Measurements from ENCODE around the gene DLX3.

The DLX3 gene

DNA sequence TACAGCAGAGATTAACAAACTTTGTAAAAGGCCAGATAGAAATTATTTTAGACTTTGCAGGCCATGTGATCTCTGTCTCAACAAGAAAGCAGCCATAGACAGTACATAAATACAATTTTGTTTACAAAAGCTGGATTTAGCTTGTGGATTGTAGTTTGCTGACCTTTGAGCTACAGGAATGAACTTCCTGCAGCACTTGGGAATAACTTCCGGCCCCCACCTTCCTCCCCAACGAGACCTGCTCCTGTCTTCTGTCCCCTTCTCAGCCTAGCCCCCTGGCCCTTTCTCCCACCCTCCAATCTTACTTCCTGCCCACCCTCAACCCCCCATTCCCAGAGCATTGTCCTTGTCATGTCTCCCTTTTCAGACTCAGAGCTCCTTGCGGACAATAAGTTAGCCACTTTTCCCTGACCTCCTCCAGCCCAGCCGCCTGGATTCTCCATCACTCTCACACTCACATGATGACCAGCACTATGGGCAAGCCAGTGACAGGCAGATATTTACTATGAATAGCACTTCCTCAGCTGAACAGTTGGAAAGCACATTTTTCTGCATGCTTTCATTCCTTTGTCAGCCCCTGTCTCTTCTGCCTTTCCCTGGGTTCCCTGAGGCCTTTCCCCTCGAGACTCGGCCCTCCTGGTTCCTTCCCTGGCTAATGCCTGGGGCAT lies 27.6 kb upstream of the DLX3 start:
- no peak for DNase-seq

DNA sequence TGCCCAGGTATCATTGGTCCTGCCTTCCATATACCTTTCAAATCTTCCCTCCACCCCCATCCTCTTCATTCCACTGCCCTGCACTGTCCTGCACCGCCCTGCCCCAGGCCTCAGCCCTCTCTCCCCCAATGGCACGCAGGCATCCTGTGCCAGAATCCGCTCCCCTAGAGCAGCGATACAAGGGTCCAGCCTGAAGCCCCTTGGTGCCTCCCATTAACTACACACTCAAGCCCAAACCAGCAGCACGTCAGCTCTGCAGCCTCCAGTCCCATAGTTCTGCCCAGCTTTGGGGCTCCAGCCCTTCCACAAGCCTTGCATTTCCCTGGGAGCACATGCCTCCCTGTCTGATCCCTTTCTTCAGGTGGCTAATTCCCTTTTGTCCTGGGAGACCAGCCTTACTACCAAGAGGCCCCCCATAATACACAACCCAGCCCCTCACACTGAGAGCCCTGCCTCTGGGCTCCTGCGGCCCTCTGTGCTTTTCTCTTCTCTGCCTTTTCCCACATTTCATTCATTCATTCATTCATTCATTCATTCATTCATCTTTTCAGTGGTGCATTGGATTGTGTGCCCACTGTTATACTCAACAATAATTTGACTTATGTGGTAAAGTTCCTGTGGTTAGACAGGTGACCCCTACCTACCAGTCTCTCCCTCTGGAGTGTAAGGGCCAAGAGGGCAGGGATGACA lies 26.8 kb upstream of the DLX3 start:
- no peak for DNase-seq

DNA sequence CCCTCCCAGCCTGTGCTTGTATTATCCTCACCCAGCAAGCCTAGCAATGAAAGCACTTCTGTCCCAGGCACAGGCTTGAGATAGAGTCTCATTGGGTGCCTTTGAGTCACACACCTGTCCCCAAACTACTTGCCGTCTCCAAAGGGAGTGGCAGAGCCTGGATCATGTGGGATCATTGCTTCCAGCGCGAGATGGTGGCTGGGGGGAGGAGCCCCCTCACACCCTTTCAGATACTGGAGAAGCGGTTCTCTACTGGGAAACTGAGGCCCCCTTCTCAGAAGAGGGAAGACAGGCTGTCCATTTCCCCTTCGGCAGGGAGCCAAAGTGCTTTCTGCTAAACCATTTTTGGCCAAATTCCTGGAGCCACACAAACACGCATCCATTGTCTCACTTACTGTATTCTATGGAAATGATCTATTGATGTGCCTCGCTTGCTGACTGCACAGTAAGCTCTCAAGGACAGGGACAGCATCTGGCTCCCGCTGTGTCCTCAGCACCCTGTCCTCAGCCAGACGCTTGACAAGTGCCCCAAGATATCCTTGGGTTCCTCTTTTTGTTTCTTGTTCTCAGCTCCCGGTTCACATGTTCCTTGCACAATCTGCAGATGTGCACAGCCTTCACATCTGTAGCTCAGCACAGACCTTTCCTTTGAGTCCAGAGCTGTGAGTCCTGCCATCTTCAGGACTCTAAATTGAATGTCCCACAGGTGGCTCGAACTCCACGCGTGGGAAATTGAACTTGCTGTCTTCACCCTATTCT lies 26.0 kb upstream of the DLX3 start:
- DNase-seq, result no peak

DNA sequence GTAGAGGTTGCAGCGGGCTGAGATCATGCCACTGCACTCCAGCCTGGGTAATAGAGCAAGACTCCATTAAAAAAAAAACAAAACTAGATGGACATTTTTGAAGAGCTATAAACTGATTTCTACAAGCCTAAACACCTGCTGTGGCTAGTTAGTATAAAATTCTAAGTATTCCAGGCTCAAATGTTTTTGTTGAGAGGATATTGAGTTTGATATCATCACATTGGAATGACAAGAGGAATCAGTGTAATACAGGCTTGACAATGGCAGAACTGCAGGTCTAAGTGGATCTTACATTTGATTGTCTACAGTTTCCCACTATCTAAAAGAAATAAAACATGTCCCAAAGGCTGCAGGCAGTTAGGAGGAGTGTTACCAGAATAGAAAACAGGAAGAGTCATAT lies 23.9 kb upstream of the DLX3 start:
- no peak for DNase-seq

DNA sequence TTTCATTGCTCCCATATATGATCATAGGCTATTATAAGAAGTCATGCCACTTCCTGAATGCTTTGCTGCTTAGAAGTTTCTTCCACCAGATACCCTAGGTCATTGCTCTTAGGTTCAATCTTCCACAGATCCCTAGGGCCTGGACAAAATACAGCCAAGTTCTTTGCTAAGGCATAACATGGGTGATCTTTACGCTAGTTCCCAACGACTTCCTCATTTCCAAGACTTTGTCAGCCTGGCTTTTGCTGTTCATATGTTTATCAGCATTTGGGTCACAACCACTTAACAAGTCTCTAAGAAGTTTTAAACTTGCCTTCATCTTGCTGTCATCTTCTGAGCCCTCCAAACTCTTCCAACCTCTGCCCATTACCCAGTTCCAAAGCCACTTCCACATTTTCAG lies 20.1 kb upstream of the DLX3 start:
- no peak for DNase-seq

DNA sequence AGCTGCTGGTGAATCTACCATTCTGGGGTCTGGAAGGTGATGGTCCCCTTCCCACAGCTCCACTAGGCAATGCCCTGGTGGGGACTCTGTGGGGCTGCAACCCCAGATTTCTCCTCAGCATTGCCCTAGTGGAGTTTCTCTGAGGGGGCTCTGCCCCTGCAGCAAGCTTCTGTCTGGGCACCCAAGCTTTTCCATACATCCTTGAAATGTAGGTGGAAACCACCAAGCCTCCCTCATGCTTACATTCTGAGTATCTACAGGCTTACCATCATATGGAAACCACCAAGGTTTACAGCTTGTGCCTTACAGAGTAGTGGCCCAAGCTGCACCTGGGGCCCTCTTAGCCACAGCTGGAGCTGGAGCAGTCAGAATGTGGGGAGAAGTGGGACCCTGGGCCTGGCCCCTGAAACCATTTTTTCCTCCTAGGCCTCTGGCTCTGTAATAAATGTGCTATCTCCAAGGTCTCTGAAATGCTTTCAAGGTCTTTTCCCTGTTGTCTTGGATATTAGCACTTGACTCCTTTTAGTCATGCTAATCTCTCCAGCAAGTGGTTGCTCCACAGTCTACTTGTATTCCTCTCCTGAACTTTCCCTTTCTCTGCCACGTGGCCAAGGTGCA lies 19.6 kb upstream of the DLX3 start:
- DNase-seq, result no peak

DNA sequence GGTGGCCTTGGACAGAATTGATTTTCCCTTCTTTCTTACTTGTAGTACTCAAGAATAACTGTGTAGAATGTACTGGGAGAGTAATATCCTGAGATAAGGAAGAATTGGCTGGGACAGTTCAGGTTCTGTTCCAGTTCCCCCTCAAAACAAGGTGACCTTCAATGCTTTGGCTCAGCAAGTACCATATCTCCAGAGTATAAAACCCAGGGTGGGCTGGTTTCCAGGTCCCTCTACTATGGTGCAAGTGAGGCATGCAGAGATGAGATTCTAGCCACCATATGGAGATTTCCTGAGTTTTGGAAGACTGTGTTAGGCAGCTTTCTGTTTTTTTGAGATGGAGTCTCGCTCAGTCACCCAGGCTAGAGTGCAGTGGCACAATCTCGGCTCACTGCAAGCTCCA lies 18.1 kb upstream of the DLX3 start:
- DNase-seq, result no peak

DNA sequence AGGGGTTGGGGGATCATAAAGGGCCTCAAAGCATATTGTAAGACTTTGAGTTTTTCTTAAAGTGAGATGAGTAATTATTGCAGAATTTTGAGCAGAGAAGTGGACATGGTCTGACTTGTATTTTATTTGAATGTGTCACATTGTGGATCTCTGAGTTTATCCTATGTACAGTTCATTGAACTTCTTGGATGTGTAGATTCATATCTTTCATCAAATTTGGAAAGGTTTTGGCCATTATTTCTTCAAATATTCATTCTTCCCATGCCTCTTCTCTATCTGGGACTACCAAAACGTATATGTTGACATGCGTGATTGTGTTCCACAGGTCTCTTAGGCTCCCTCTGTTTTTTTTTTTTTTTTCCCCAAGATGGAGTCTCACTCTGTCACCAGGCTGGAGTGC lies 14.3 kb upstream of the DLX3 start:
- DNase-seq, result no peak

DNA sequence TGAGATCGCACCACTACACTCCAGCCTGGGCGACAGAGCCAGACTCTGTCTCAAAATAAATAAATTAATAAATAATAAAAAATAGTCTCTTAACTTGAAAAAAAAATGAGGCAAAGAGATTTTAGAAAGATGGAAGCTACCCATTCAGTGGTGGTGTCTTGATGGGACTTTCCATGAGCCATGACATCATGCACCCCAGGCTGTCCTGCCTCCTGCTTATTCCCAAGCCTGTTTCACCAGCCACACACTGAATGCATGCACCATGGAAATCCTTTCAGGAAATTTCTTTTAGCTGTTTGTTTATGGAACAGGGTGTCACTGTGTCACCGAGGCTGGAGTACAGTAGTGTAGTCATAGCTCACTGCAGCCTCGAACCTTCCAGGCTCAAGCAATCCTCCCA lies 8.9 kb upstream of the DLX3 start:
- no peak for DNase-seq

DNA sequence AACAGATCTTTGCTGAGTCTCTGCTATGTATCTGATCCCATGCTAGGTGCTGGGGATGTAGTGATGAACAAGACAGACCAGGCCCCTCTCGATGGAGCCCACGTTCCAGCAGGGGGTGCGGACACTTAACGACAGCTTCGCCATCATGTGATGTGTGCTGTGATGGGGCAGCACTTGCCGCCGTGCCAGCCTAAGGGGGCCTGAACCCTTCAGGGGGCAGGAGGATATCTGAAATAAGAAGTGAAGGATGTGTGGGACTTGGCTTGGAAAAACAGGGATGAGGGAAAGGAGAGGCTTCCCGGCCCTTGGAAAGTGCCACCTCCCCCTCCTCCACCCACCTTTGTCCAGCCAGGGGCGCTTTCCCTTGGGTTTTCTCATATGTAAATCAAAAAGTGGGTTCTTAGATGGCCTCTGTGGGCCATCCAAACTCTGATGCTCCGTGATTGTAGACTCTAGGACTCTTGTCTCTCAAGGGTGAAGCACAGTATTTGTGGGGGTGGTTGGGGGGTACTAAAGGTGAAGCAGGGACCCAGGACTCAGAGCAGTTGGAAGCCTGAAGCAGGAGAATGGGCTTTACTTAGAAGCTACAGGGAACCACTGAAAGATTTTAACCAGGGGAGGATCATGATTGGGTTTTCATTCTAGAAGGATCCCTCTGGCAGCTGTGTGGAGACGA lies 4.0 kb upstream of the DLX3 start:
- DNase-seq, result no peak

DNA sequence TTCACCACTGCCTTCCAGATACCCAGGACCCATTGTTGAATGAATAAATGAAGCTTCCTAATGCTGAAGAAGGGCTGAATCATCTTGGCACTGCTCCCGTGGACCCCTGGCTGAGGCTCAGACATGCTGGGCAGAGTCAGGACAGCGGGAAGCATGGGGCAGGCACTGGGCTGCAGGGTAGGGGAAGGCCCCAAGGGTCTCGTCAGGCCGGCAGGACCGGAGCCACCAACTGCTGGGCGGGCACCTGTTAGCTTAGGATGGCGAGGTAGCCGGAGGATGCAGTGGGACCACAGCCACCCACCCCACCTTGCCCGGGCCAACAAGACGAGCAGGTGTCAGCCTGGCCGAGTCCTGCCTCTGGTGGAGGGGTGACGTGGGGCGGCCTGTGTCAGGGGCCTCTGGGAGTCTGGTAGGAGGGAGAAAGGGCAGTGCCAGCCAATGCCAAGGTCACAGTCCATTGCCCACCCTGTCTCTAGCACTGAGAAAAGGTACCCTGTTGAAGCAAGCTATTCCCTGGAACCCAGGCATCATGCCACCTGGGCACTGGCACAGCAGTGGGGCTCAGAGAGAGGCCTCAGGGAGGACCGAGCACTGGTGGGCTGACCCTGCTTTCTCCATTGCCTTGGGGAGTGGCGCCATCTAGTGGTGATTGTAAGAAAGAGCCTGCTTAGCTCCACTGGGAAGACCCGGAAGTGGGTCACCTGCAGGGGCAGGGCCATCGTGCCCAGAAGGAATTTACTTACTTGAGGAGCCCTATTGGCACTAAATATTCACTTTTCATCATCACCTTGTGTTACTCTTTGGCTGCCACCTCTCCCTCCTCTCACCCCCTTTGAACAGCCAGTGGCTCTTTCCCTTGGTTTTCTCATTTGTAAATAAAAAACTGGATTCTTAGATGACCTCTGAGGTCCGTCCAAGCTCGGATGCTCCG lies 3.0 kb upstream of the DLX3 start:
- peak; percentile 57 for DNase-seq

DNA sequence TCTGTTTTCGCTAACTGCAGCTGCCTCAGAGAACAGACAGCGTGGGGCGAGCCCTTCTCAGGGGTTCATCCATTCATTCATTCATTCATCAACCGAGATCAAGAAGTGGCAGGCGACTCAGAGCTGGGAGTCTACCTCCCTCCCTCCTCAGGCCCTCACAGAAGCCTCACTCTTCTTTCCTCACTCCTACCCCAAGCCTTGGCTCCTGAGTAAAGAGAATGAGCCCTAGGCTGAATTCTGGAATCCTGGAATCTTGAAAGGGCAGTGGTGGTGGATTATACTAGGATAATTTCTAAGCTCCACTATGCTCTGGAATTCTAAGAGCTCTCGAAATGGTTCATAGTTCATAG lies 2.3 kb upstream of the DLX3 start:
- no peak for DNase-seq

DNA sequence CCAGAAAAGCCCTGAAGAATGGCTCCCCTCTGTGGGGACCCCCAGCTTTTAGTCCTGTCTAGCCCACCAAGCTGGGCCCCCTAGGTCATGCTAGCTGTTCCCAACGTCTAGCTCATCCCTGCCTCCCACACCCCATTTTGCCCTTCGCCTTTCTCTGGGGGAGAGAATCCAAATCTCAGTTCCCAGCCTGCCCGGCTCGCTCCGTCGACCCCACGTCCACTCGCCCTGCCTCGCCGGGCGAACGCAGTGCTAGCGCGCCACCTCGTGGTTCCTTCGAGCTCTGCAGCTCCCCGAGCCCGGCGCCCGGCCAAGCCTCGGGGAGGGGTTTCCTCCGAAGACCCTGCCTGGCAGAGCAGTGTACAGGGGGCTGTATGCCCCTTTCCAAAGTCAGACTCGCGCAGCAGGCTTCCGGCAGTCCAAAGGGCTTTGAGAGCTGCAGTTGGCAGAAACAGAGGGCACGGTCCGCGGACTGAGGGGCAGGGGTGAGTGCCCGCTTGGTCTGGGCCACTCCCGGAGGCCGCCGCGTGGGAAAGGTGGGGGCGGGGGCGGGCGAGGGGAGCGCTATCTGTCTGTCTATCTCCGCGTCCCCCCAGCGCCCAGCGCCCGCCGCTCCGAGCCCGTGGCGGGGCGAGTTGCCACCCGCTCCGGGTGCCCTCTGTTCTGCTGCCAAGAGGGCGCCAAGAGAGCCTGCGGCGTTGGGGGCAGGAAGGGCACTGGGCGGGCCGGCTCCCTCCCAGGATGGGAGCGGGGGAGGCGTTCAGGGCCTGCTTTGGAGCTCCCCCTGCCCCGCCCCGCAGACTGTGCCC lies 1.7 kb upstream of the DLX3 start:
- DNase-seq, result no peak

DNA sequence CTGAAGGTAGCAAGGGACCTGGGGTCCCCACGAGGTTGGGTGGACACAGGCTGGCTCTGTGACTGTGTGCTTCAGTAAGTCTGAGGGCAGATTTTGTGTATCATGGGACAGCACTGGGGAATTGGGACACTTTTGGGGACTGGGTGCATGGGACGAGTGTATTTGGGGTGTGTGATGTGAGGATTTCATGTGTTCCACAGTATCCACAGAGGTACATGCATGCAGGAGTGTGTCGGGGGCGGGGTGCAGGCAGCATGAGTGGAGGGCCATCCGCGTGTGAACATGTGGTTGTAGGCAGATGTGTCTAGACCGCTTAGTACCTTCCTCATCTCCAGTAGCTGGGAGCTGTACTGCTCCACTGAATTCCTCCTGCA lies 1.1 kb upstream of the DLX3 start:
- no peak for DNase-seq

DNA sequence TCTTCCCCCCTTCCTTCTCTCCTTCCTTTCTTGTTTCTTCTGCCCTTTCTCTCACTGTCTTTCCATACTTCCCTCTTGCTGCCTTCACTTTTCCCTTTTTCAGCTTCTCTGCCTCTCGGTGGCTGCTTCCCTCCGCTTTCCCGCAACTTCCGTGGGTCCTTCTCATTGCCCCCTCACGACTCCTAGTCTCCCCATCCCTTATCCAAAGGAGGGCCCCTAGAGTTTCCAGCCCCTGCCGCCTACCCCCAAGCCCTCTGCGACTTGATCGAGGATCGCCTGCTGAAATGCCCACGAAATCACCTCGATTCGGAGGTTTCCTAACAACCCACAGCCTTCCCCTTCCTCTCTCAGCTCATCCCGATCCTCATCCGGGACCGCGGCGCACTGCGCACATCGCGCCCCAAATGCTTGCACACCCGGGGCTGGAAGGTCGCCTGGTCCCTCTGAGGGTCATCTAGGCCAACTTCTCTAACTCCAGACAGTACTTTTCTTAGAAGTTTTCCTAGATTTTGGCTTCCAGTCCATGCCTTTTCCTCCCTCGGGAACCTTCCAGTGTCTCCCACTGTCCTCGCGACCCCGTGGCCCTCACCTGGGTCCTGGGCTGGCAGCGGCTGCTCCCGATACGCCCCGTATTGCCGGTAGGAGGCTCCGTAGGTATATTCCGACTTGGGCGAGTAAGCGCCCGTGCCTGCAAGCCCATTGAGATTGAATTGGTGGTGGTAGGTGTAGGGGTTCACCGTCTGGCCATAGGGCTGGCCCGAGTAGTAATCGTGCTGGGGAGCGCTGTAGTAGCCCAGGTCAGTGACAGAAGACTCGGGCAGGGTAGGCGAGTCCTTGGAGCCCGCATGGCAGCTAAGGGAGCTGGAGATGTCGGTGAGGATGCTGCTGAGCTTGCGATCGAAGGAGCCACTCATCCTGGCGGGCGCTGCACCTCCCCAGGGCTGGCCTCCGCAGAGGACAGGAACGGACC lies 654 bp downstream of the DLX3 start:
- no peak for DNase-seq

DNA sequence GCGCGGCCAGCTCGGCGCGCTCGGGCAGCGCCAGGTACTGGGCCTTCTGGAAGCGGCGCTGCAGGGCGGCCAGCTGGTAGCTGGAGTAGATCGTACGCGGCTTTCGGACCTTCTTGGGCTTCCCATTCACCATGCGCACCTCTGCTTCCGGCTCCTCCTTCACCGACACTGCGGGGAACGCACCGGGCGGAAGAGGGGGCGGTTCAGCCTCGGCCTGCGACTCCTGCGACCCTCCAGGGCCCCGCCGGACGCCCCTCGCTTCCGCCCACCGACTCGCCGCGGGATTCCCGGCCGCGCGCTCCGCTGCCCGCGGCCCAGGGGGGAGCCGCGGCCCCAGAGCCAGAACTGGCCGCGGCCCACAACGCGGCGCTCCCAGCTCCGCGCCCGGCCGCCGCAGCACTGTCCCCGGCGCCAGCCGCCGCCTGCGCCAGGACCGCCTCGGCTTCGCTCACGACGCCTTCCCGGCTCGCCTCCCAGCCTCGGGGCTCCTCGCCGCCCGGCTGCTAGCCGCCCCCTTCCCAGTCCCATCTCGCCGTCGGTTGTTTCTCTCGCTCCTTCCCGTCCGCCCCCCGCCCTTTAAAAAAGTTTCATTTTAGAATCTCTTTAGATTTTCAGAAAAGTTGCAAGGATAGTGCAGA lies 1.5 kb downstream of the DLX3 start:
- DNase-seq, result no peak

DNA sequence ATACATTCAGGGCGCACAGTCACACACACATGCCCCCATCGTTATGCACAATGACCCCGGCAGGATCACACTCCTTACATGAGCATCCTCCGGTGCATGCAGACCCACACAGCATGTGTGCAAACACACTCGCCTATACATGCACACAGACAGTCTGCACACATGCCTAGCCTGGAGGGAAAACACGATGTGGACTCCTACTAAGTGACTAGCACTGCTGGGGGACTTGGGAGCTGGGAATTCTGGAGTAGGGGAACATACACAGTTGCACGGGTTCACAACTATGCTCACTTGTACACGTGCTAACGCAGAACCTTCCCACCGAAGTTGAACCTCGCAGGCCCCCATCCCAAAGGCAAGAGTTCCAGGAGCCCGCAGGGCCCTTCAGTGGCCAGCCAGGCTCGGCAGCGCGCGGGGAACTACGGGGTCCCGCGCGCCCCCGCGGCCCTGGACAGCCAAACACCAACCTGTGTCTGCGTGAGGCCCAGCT lies 2.0 kb downstream of the DLX3 start:
- DNase-seq, result no peak

DNA sequence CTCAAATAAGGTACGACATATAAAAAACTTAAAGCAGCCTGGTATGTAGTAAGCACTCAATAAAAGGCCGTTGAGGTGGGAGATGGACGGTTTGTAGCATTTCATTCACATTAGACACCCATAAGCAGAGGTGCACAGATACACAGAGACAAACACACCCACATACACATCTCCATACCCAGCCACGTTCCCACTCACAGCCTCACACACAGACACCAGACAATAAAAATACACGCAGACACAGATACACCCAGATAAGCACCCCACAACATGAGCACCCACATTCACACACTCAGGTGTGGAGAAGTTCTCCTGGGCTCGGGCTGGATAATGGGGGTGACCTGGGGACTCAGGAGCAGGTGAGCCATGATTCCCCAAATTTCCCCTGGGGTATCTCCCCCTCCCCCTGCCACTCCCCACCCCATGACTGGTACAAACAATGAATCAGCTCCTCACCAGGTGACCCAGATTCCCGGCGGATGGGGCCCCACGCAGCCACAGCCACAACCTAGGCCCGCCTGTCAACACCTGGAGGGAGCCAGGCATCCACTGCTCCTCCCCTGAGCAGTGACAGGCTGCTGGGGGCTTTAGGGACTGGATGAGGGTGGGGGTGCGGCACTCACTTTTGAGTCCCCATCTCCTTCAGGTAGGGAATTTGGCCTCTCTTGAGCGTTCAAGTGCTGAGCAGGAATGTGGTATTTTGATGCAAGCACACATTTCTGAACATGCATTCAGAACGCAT lies 2.7 kb downstream of the DLX3 start:
- no peak for DNase-seq

DNA sequence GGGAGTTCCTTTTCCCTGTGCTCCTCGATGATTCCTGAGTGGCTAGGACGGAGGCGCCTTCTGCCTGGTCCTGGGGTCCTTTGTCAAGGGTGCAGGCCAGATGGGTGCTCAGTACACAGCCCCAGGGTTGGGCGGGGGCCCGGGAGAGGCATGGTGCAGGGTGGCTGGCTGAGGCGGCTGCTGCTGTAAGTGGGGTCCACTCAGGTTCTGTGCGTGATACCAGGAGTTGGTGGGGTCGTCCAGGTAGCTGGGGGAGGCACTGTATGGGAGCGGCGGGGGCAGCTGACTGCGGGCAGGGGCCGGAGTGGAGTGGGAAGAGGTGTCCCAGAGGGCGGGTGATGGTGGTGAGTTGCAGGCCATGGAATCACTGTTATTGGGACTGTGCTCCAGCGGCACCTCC lies 3.6 kb downstream of the DLX3 start:
- DNase-seq, result no peak
